Left ventricle myocardium inferior (tissue), 1 donor: Measurements from ENCODE around the gene ABHD17B. TPM values are rescaled to one million over a fixed set of nuclear protein-coding genes. Genes with fewer than 3 reads are reported as not detected.

Experiments
- DNase-seq: peaks from one replicate; pipeline ENCODE4 v3.0.0-alpha.2; 2020
- H3K27ac ChIP-seq: fragments of 200-600 bp; replicated peaks from 2 replicates; pipeline ENCODE4 v1.8.0; 2021
- H3K27me3 ChIP-seq: fragments of 200-600 bp; 2 replicates; pipeline ENCODE4 v1.8.0; 2021; ENCODE audit warnings: low read depth
- H3K36me3 ChIP-seq: fragments of 200-600 bp; 2 replicates; pipeline ENCODE4 v1.8.0; 2021
- H3K4me1 ChIP-seq: fragments of 200-600 bp; 2 replicates; pipeline ENCODE4 v1.8.0; 2021
- H3K4me3 ChIP-seq: fragments of 200-600 bp; 2 replicates; pipeline ENCODE4 v1.8.0; 2021; ENCODE audit warnings: mild to moderate bottlenecking, moderate library complexity
- H3K9me3 ChIP-seq: fragments of 200-600 bp; replicated peaks from 2 replicates; pipeline ENCODE4 v1.8.0; 2021
- intact Hi-C: fragments of 100-400 bp; cut with micrococcal nuclease; formaldehyde crosslinking; loops from one replicate; pipeline ENCODE4 v1.11.0; 2022
- total RNA-seq: library from RNA; stranded (reverse); fragmentation: NEBNext Ultra II Directional; extraction: Animal tissue kit (Norgen Biotek cat#: 25700); gene quantifications from one replicate; pipeline ENCODE4 v1.2.1, GENCODE V29; 2021
- TF ChIP-seq, protein P1 (sequence below): fragments of 200-600 bp; IDR thresholded peaks from 2 replicates; pipeline ENCODE4 v1.8.0; 2021; ENCODE audit warnings: antibody characterized with exemption, mild to moderate bottlenecking, borderline replicate concordance
- donor health status: DM: no; HTN: yes; CAD: no; lungs with severe emphysema.

Gene ABHD17B
- total RNA-seq, 1 donor from 2014 or later: 10.2 TPM

DNA sequence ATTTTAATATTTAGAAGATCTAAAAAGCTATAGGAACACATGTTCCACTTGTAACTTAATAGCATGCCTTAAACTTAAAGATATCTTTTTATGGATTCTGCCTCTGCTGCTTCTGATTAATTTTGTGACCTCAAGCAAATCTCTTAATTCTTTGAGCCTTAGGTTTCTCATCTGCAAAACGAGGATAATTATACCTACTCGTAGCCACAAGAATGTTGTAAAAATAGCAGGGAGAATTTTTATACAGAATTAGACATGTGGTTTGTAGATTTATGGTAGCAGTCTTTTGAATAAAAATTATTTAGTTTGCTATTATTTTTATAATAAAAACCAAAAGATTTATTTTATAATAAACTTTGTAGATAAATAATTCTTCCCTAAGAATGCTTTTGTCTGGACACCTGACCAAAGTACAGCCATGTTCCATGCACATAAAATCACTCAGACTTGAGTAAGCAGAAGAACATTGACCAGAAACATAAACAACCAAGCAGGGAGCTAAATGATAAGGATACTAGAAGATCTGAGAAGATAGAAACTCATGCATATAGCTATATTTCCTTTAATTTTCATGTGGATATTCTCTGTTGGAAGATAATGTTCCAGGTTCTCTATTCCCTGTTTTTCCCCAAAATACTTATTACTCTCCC is 18.9 kb upstream of the ABHD17B start:
- Histone ChIP-seq H3K4me3 (no peak overlapping the region), H3K27ac (no peak overlapping the region), H3K27me3 (no peaks in the 10 kb centered on the region), H3K9me3 (no peaks in the 10 kb centered on the region), H3K36me3 (no peaks in the 10 kb centered on the region), H3K4me1 (peaks cover 12% of the 10 kb centered on the region)
- intact Hi-C loops: no loop called here
- TF ChIP-seq, protein P1, sequence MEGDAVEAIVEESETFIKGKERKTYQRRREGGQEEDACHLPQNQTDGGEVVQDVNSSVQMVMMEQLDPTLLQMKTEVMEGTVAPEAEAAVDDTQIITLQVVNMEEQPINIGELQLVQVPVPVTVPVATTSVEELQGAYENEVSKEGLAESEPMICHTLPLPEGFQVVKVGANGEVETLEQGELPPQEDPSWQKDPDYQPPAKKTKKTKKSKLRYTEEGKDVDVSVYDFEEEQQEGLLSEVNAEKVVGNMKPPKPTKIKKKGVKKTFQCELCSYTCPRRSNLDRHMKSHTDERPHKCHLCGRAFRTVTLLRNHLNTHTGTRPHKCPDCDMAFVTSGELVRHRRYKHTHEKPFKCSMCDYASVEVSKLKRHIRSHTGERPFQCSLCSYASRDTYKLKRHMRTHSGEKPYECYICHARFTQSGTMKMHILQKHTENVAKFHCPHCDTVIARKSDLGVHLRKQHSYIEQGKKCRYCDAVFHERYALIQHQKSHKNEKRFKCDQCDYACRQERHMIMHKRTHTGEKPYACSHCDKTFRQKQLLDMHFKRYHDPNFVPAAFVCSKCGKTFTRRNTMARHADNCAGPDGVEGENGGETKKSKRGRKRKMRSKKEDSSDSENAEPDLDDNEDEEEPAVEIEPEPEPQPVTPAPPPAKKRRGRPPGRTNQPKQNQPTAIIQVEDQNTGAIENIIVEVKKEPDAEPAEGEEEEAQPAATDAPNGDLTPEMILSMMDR: no peak
- no peak for DNase-seq

DNA sequence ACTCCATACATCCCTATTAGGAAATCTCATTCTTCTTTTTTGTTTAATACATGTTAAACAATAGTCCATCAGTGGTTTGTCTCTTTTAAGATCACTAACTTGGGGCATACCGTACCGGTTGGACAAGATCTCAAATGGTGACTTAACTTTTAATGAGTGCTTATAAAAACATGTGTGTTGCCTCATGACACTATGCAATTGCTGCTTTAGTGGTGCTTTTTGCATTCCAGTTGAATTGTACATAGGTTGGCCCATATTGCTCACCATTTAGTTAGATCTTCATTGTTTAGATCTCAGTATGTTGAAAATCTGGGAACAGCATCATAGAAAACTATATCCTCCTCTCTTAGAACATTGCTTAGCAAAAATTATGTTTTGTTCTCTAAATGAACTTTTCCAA is 18.2 kb upstream of the ABHD17B start:
- intact Hi-C loops: no loop called here
- no peaks in the 10 kb centered on the region for H3K27me3 ChIP-seq
- DNase-seq: no peak
- H3K36me3 ChIP-seq: no peaks in the 10 kb centered on the region
- H3K27ac ChIP-seq: no peak overlapping the region
- H3K4me1 ChIP-seq: peaks cover 19% of the 10 kb centered on the region
- TF ChIP-seq, protein P1: no peak
- no peak overlapping the region for H3K4me3 ChIP-seq
- no peaks in the 10 kb centered on the region for H3K9me3 ChIP-seq

DNA sequence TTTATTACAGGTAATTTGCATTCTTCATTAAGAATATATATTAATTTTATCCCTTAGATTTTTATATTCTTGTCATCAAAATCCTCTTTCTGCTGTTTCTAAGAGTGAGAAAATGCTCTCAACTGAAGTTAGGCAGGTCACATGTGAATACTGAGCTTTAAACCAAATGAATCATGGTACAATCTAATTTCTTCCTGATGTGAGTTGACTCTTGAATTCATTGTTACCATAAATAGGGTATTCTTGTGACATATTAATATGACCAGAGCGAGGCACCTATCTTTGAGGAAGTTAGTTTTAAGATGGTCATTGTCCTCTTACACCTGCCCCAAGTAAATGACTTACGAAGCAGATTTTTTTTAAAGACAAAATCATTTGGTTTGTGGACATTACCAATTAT is 17.8 kb upstream of the ABHD17B start:
- intact Hi-C loops: no loop called here
- Histone ChIP-seq H3K27me3 (no peaks in the 10 kb centered on the region), H3K4me1 (peaks cover 19% of the 10 kb centered on the region), H3K27ac (no peak overlapping the region), H3K9me3 (no peaks in the 10 kb centered on the region), H3K36me3 (no peaks in the 10 kb centered on the region), H3K4me3 (no peak overlapping the region)
- DNase-seq: no peak
- TF ChIP-seq, protein P1: no peak

DNA sequence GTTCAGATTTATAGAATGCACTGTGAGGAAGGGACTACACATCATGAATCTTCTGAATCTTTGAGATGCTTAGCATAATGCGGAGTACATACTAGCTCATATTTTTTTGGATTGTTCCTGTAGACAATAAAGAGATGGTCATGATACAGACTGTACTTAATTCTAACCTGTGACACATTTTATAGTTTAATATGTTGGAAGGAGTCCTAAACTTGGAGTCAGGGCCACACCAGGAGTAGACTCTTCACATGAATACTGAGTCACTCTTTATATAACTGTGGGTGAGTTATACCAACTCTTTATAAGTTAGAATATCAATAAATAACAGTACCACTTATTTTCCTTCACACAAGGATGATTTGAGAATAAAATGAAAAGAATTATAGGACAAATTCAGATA is 17.4 kb upstream of the ABHD17B start:
- intact Hi-C loops: no loop called here
- no peak for DNase-seq
- Histone ChIP-seq H3K36me3 (no peaks in the 10 kb centered on the region), H3K4me3 (no peak overlapping the region), H3K4me1 (peaks cover 19% of the 10 kb centered on the region), H3K9me3 (no peaks in the 10 kb centered on the region), H3K27me3 (no peaks in the 10 kb centered on the region), H3K27ac (no peak overlapping the region)
- TF ChIP-seq, protein P1: no peak

DNA sequence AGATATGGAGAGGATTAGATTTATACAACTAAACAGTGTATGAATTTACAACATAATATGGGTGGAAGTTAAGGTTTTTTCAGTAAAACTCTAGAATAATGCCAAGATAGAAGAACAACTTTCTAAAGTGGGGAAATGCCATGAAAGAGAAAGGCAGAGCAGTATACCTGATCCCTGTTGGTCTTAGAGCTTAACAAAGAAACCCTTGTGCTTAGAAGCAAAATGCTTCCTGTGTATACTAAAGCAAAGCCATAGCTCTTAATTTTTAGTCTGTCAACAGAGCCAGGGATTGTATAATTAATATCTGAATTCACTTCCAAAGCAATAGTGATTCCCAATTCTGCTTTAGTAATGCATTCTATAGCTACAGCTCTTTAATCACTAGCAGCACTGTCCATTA is 14.8 kb upstream of the ABHD17B start:
- DNase-seq: no peak
- no peaks in the 10 kb centered on the region for H3K27me3 ChIP-seq
- H3K4me3 ChIP-seq: no peak overlapping the region
- intact Hi-C loops: no loop called here
- no peaks in the 10 kb centered on the region for H3K36me3 ChIP-seq
- TF ChIP-seq, protein P1: no peak
- H3K27ac ChIP-seq: no peak overlapping the region
- H3K9me3 ChIP-seq: no peaks in the 10 kb centered on the region
- H3K4me1 ChIP-seq: peaks cover 16% of the 10 kb centered on the region
